HUES6 (cell line): ENCODE results near the gene LRBA.

Experiments used
- H3K27ac ChIP-seq: 2 replicates; pipeline ENCODE4 v1.7.0; 2013; ENCODE audit warnings: low read depth, mild to moderate bottlenecking, low read length, inconsistent platforms
- H3K27me3 ChIP-seq: 2 replicates; pipeline ENCODE4 v1.6.1; 2013; ENCODE audit warnings: low read length; ENCODE audit not compliant: control insufficient read depth, insufficient read depth
- H3K36me3 ChIP-seq: 2 replicates; pipeline ENCODE4 v1.6.1; 2013; ENCODE audit warnings: low read length; ENCODE audit not compliant: control insufficient read depth, insufficient read depth
- H3K4me1 ChIP-seq: 2 replicates; pipeline ENCODE4 v1.6.1; 2013; ENCODE audit warnings: low read length; ENCODE audit not compliant: control insufficient read depth, insufficient read depth
- H3K4me3 ChIP-seq: 2 replicates; pipeline ENCODE4 v1.5.1; 2013; ENCODE audit warnings: low read depth, low read length
- H3K9ac ChIP-seq: one replicate; pipeline ENCODE4 v1.6.1; 2013; ENCODE audit warnings: mild to moderate bottlenecking, low read length
- H3K9me3 ChIP-seq: 2 replicates; pipeline ENCODE4 v1.6.1; 2013; ENCODE audit warnings: low read depth, low read length; ENCODE audit not compliant: control insufficient read depth, insufficient read depth

The LRBA gene

DNA sequence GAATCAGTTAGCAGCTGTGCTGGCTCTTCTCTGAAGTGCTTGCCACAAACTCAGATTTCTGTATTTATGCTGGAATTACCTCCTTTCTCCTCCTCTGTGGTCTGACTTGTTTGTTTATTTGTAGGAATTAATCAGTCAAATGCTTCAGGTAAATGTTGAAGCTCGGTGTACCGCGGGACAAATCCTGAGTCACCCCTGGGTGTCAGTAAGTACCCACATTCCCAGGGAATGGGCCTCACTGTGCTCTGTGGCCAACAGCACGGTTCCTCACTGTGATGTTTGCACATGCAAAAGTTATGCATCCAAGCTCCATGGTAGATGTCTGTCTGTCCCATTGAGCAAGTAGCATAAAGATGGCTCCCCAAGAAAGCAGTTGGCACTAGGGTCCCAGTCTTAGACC, 766.9 kb downstream of the LRBA start:
- Histone ChIP-seq H3K9ac (no peak overlapping the region), H3K4me1 (peaks cover 10% of the 10 kb centered on the region), H3K4me3 (no peak overlapping the region), H3K27ac (no peak overlapping the region), H3K36me3 (no peaks in the 10 kb centered on the region), H3K9me3 (no peaks in the 10 kb centered on the region), H3K27me3 (no peaks in the 10 kb centered on the region)

DNA sequence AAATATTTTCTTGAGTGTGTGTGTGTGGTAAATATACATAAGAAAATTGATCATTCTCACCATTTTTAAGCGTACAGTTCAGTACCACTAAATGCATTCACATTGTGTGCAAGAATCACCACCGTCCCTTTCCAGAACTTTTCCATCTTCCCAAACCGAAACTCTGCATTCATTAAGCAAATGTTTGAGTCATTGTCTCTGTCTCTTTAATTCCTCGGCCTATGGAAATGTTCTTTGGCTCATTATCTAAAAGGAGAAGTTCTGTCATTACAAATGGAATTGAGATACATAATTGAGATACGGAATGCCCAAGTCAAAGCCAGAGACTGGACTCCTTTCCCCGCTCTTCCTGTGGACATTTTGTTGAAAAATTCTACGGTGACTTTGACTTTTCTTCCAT, 767.9 kb downstream of the LRBA start:
- Histone ChIP-seq H3K4me3 (no peak overlapping the region), H3K9me3 (no peaks in the 10 kb centered on the region), H3K4me1 (peaks cover 10% of the 10 kb centered on the region), H3K27ac (no peak overlapping the region), H3K27me3 (no peaks in the 10 kb centered on the region), H3K36me3 (no peaks in the 10 kb centered on the region), H3K9ac (no peak overlapping the region)

DNA sequence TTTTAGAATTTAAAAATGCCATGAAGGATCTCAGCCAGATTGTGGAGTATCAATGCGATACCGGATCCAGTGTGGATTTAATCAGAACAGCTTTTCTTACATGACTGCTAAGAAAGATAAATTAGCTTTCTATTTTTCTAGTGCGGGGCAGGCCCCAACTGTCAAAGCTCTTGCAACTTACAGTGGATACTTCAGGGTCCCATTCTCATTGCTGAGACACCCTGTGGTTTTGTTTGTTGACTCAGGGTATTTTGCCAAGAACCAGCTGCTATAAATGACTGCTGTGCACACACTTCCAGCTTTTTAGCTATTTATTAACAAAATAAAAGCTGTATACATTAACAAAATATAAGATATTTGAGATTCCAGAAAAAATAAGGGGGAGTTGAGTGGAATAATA, 770.5 kb downstream of the LRBA start:
- Histone ChIP-seq H3K9me3 (no peaks in the 10 kb centered on the region), H3K4me3 (no peak overlapping the region), H3K27ac (no peak overlapping the region), H3K27me3 (no peaks in the 10 kb centered on the region), H3K4me1 (peaks cover 10% of the 10 kb centered on the region), H3K36me3 (no peaks in the 10 kb centered on the region), H3K9ac (no peak overlapping the region)

DNA sequence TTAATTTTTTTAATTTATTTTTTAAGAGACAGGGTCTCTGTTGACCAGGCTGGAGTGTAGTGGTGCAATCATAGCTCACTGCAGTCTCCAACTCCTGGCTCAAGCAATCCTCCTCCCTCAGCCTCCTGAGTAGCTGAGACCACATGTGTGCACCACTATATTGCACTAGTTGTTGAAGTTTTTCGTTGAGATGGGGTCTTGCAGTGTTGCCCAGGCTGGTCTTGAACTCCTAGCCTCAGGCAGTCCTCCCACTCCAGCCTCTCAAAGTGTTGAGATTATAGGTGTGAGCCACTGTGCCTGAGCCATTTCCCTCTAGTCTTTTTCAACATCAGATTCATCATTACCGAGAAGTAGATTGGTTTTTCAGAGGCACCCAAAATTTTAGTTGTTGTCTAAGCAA, 771.2 kb downstream of the LRBA start:
- Histone ChIP-seq H3K27ac (no peak overlapping the region), H3K9me3 (no peaks in the 10 kb centered on the region), H3K9ac (no peak overlapping the region), H3K4me1 (peaks cover 10% of the 10 kb centered on the region), H3K4me3 (no peak overlapping the region), H3K36me3 (no peaks in the 10 kb centered on the region), H3K27me3 (no peaks in the 10 kb centered on the region)

DNA sequence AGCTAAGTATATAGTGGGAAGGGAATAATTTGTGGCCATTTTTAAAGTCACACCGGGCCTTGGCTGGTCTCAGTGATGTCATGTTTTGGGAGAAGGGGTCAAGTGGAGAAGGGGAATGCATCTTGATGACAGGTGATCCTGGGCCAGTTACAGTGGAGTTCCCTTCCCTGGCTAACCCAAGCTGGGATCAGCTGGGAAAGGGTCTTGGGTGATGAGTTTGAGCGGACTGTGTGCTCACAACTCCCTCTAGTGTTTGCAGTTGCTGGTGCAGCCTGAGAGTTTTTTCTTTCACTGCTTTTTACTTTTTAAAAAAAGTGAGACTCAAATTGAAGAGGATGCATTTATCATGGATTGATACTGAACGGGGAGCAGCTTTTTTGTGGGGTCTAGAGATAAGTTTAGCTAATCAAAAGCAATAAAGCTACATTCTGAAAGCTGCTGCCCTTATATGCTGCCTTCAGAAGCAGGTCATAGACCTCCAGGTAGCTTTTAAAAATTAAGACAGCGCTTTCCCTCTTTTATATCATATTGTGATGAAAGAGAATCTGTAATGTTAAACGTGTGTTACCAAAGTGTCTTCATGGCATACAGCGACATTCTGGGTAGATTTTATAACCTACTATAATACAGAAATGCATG, 772.1 kb downstream of the LRBA start:
- H3K9me3 ChIP-seq, result no peaks in the 10 kb centered on the region
- no peak overlapping the region for H3K27ac ChIP-seq
- no peak overlapping the region for H3K4me3 ChIP-seq
- H3K4me1 ChIP-seq, result peaks cover 10% of the 10 kb centered on the region
- H3K27me3 ChIP-seq, result no peaks in the 10 kb centered on the region
- H3K36me3 ChIP-seq, result no peaks in the 10 kb centered on the region
- no peak overlapping the region for H3K9ac ChIP-seq

DNA sequence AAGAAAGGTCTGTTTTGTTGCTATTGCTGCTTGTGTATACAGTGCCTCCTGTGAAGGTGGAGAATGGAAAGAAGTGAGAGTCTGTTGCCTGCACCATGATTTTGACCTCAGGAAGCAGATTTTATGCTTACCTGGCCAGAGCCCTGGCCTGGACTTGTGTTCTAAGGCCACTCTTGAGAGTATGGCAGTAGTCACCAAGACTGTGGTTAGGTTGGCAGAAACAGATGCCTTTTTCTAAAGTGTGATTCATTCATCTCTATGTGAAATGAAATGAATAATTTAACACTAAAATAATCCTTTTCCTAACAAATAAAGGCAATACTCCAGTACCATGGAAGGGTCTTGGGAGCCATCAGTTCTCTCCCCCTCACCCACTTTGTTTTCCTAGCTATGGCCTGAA, 775.1 kb downstream of the LRBA start:
- Histone ChIP-seq H3K27ac (no peak overlapping the region), H3K4me1 (peaks cover 10% of the 10 kb centered on the region), H3K4me3 (no peak overlapping the region), H3K9me3 (no peaks in the 10 kb centered on the region), H3K27me3 (no peaks in the 10 kb centered on the region), H3K9ac (no peak overlapping the region), H3K36me3 (no peaks in the 10 kb centered on the region)

DNA sequence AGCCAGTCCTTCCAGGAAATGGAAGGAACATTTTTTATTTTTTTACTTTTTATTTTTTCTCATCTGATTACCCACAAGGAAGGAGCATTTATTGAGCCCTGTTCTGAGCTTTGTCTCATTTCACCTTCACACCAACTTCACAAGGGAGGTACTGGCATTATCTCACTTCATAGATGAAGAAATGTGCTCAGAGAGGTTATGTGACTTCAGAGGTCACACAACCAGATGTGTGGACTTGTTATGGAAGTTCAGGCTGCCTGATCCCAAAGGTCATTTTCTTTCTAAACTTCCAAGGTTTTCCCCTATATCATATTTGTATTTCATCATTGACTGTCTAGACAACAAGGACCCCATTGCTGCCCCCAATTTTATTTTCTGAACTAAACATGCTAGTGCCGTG, 776.5 kb downstream of the LRBA start:
- Histone ChIP-seq H3K9me3 (no peaks in the 10 kb centered on the region), H3K4me1 (peaks cover 6% of the 10 kb centered on the region), H3K9ac (no peak overlapping the region), H3K4me3 (no peak overlapping the region), H3K27me3 (no peaks in the 10 kb centered on the region), H3K27ac (no peak overlapping the region), H3K36me3 (no peaks in the 10 kb centered on the region)

DNA sequence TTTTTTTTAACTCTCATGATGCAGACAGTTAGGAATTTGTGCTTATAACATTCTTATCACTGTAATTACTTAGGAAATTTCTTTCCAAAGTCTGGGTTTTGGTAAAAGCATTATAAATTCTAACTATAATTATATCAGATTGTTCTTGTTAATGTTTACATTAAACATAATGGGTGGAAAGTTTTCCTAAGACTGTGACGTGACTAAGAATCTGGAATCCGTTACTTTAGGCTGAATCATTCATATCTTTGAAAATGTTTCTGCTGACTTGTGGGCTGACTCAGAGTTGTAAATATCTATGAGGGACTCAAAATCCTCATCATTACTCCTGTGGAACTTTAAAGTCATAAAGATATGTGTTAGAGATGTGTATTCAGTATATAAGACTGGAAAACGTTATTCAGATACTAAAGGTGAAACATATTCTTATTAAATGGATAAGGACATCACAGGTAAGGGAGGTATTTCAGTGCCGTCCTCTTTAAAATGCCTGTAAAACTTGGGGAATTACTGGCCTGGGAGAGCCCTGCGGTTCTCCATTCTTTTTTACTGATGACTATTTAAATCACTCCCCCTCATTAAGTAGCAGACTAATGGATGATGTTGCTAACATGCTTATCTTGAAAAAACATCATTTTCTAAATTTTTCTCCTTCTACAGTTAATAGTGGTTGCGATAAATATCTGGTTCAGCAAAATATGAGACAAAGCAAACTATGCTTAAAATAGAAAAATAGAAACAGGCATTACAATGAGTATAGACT, 777.8 kb downstream of the LRBA start:
- no peaks in the 10 kb centered on the region for H3K36me3 ChIP-seq
- no peak overlapping the region for H3K9ac ChIP-seq
- H3K27me3 ChIP-seq, result no peaks in the 10 kb centered on the region
- no peak overlapping the region for H3K27ac ChIP-seq
- no peak overlapping the region for H3K4me3 ChIP-seq
- peaks cover 6% of the 10 kb centered on the region for H3K4me1 ChIP-seq
- H3K9me3 ChIP-seq, result no peaks in the 10 kb centered on the region

DNA sequence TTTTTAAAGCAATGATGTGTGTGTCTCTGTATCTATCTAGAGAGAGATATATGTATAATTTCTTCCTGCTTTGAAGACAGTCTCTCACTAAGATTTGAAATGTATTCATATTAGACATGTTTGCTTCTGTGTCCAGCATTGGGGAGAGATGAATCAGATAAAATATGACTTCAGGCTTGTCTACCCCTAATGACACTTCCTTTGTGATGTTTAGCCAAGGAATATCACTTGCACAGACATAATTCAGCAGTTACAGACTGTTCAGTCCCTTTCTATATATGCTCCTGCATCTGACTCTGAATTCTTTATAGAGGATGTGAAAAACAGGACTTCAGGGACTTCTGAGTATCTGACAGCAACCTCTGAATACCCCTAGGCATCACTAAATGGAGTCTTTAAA, 778.5 kb downstream of the LRBA start:
- H3K27ac ChIP-seq, result no peak overlapping the region
- H3K36me3 ChIP-seq, result no peaks in the 10 kb centered on the region
- no peaks in the 10 kb centered on the region for H3K27me3 ChIP-seq
- no peak overlapping the region for H3K9ac ChIP-seq
- no peak overlapping the region for H3K4me3 ChIP-seq
- no peaks in the 10 kb centered on the region for H3K9me3 ChIP-seq
- peaks cover 6% of the 10 kb centered on the region for H3K4me1 ChIP-seq

DNA sequence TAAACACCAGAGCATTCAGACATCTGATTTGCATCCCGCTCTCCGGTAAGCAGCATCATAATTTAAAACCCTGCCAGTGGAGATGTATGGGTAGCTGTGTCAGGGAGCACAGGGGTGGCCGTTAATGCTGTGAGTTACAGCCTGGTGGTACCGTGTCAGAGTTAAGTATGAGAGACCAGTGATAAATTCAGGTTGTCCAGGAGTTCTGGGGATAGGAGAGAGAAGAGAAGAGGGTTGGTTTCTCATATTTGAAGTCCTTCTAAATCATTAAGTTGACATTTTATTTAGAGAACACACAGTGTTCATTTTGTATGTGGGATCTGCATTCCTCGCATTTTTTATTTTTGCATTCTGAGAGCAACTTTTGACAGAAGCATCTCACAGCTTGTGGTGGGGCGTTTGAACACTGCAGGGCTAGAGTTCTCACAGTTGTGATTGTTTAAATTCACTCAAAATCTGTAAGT, 779.2 kb downstream of the LRBA start:
- Histone ChIP-seq H3K36me3 (no peaks in the 10 kb centered on the region), H3K4me3 (no peak overlapping the region), H3K9ac (no peak overlapping the region), H3K9me3 (no peaks in the 10 kb centered on the region), H3K27ac (no peak overlapping the region), H3K27me3 (no peaks in the 10 kb centered on the region), H3K4me1 (peaks cover 6% of the 10 kb centered on the region)

DNA sequence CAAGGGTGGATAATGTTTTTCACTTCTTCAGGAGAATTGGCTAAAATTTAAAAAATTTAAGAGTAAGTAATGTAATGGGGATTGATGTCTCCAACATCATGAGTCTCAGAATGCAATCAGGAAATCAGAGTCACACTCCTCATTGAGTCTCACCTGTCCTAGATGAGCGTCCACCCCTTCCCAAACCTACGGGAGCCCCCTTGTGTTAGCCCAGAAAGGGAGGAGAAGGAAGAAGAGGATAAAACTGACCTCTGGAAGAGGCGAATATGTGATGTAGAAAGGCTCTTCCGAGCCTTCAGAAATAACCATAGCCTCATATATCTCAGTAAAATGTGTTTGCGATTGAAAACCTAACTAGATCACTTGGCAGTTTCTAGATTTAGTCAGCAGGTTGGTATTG, 779.8 kb downstream of the LRBA start:
- H3K27ac ChIP-seq, result no peak overlapping the region
- H3K9ac ChIP-seq, result no peak overlapping the region
- H3K4me1 ChIP-seq, result peaks cover 9% of the 10 kb centered on the region
- H3K36me3 ChIP-seq, result no peaks in the 10 kb centered on the region
- H3K4me3 ChIP-seq, result no peak overlapping the region
- H3K9me3 ChIP-seq, result no peaks in the 10 kb centered on the region
- H3K27me3 ChIP-seq, result no peaks in the 10 kb centered on the region
